GM12891 (cell line): ENCODE measurements around the gene SERBP1.

Experiments
- PAX5 ChIP-seq: IDR thresholded peaks from 2 replicates; pipeline ENCODE4 v1.6.1; 2011; ENCODE audit warnings: low read length, moderate library complexity, mild to moderate bottlenecking; ENCODE audit not compliant: insufficient read depth, severe bottlenecking
- POLR2A ChIP-seq: IDR thresholded peaks from 2 replicates; pipeline ENCODE4 v1.6.1; 2011; ENCODE audit warnings: low read depth, low read length, control low read depth
- POLR2AphosphoS5 ChIP-seq: IDR thresholded peaks from 2 replicates; pipeline ENCODE4 v1.6.1; 2011; ENCODE audit warnings: low read depth, low read length, control low read depth
- POU2F2 ChIP-seq: IDR thresholded peaks from 2 replicates; pipeline ENCODE4 v1.6.1; 2011; ENCODE audit warnings: low read depth, mild to moderate bottlenecking, control low read depth, low read length, moderate library complexity
- SPI1 ChIP-seq: IDR thresholded peaks from 2 replicates; pipeline ENCODE4 v1.6.1; 2011; ENCODE audit warnings: low read depth, low read length, control low read depth
- TAF1 ChIP-seq: IDR thresholded peaks from 2 replicates; pipeline ENCODE4 v1.6.1; 2011; ENCODE audit warnings: low read depth, low read length, control low read depth

- TF ChIP-seq TAF1 (no peak), POLR2A (no peak), PAX5 (no peak), POLR2AphosphoS5 (no peak), SPI1 (no peak), POU2F2 (no peak)
Observed at GRCh38 chr1:67393737-67394136, 36.5 kb downstream of the SERBP1 start.
